Measurements from ENCODE around the gene CTPS1. TPM values are rescaled to one million over a fixed set of nuclear protein-coding genes. Genes with fewer than 3 reads are reported as not detected.

The CTPS1 gene
- total and polyA plus RNA-seq, 9 donors: 12.3 to 24.8 (median 21.0) TPM

GRCh38 chr1:41033272-41033671 is 53.8 kb downstream of the CTPS1 start:
- Histone ChIP-seq H3K4me3 (ENCODE audit: low read length) (no peak overlapping the region), H3K9me3 (replicated peaks; ENCODE audit: control insufficient read depth, low read depth, low read length) (no peaks in the 10 kb centered on the region), H3K27ac (ENCODE audit: low read length) (no peak overlapping the region), H3K4me1 (ENCODE audit: control insufficient read depth, insufficient read depth, low read length) (no peaks in the 10 kb centered on the region), H3K27me3 (ENCODE audit: control insufficient read depth, insufficient read depth, low read length) (no peaks in the 10 kb centered on the region), H3K36me3 (ENCODE audit: control insufficient read depth, insufficient read depth, low read length) (peaks cover 69% of the 10 kb centered on the region)
- no CpG with 5 or more reads among the region's 3 CpGs for WGBS (ENCODE audit: insufficient coverage)
- no peak for DNase-seq

GRCh38 chr1:41037116-41037903 is 57.8 kb downstream of the CTPS1 start:
- Histone ChIP-seq H3K4me1 (ENCODE audit: control insufficient read depth, insufficient read depth, low read length) (no peaks in the 10 kb centered on the region), H3K27ac (ENCODE audit: low read length) (no peak overlapping the region), H3K4me3 (ENCODE audit: low read length) (no peak overlapping the region), H3K36me3 (ENCODE audit: control insufficient read depth, insufficient read depth, low read length) (peaks cover 76% of the 10 kb centered on the region), H3K27me3 (ENCODE audit: control insufficient read depth, insufficient read depth, low read length) (no peaks in the 10 kb centered on the region), H3K9me3 (replicated peaks; ENCODE audit: control insufficient read depth, low read depth, low read length) (no peaks in the 10 kb centered on the region)
- 97% methylated on average over 3 of the region's 3 CpGs for WGBS (ENCODE audit: insufficient coverage)
- no peak for DNase-seq

- Histone ChIP-seq H3K9me3 (replicated peaks; ENCODE audit: control insufficient read depth, low read depth, low read length) (no peaks in the 10 kb centered on the region), H3K36me3 (ENCODE audit: control insufficient read depth, insufficient read depth, low read length) (peaks cover 73% of the 10 kb centered on the region), H3K27me3 (ENCODE audit: control insufficient read depth, insufficient read depth, low read length) (no peaks in the 10 kb centered on the region), H3K4me3 (ENCODE audit: low read length) (no peak overlapping the region), H3K4me1 (ENCODE audit: control insufficient read depth, insufficient read depth, low read length) (no peaks in the 10 kb centered on the region), H3K27ac (ENCODE audit: low read length) (no peak overlapping the region)
- no CpG with 5 or more reads among the region's 5 CpGs for WGBS (ENCODE audit: insufficient coverage)
- no peak for DNase-seq
These were observed 58.6 kb downstream of the CTPS1 start for GRCh38 chr1:41038110-41038509.

DNA sequence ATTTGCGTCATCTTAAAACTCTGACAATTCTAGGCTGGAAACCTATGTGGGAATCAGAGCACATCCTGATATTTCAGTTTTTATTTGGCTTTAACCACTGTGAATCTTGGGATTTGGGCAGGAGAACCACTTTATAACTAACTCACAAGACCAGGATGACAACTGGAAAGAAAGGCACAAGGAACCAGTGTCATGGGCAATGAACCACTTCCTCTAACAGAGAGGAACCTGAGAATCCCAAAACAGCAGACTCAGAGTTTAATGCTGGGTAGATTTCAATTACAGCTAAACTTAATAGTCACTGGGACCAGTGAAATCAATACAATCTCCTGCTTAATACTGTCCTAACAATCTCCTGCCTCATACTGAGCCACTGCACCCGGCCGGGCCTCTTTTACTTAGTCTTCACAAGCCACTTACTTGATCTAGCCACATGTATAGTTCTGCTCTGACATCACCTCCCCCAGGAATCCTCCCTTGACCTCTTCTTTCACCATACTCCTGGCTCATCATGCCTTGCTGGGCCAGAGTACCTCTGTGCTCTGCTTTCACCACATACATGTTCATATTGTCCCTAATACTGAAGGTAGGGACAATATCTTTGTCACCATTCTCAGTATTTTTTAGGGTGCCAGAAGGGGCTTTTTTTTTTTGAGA is 62.2 kb downstream of the CTPS1 start:
- no peaks in the 10 kb centered on the region for H3K27me3 ChIP-seq (ENCODE audit: control insufficient read depth, insufficient read depth, low read length)
- H3K4me1 ChIP-seq (ENCODE audit: control insufficient read depth, insufficient read depth, low read length): peaks cover 5% of the 10 kb centered on the region
- peak; percentile 54 for DNase-seq
- H3K27ac ChIP-seq (ENCODE audit: low read length): no peak overlapping the region
- no peak overlapping the region for H3K4me3 ChIP-seq (ENCODE audit: low read length)
- peaks cover 69% of the 10 kb centered on the region for H3K36me3 ChIP-seq (ENCODE audit: control insufficient read depth, insufficient read depth, low read length)
- 79% methylated on average over 3 of the region's 3 CpGs for WGBS (ENCODE audit: insufficient coverage)
- H3K9me3 ChIP-seq (replicated peaks; ENCODE audit: control insufficient read depth, low read depth, low read length): no peaks in the 10 kb centered on the region

DNA sequence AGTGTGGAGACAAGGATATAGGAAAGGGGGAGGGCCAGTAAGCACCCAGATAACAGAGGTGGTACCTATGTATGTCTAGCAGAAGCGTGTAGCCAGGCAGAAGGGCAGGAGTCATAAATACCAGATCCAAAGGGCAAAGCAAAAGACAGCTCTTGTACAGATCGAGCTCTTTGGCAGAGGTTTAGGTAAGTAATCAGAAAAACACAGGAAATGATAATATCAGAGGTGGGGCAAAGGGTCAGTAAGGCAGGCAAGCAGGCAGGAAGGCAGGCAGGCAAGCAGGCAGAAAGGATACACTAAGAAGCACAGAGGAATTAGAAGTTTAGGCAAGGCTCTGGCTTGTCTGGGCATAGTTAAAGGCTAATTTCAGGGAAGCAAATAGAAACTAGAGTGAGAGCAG is 64.7 kb downstream of the CTPS1 start:
- Histone ChIP-seq H3K36me3 (ENCODE audit: control insufficient read depth, insufficient read depth, low read length) (peaks cover 70% of the 10 kb centered on the region), H3K4me3 (ENCODE audit: low read length) (no peak overlapping the region), H3K9me3 (replicated peaks; ENCODE audit: control insufficient read depth, low read depth, low read length) (no peaks in the 10 kb centered on the region), H3K4me1 (ENCODE audit: control insufficient read depth, insufficient read depth, low read length) (peaks cover 5% of the 10 kb centered on the region), H3K27ac (ENCODE audit: low read length) (no peak overlapping the region), H3K27me3 (ENCODE audit: control insufficient read depth, insufficient read depth, low read length) (no peaks in the 10 kb centered on the region)
- 74% methylated on average over 2 of the region's 2 CpGs for WGBS (ENCODE audit: insufficient coverage)
- no peak for DNase-seq

- peaks cover 5% of the 10 kb centered on the region for H3K4me1 ChIP-seq (ENCODE audit: control insufficient read depth, insufficient read depth, low read length)
- H3K36me3 ChIP-seq (ENCODE audit: control insufficient read depth, insufficient read depth, low read length): peaks cover 67% of the 10 kb centered on the region
- DNase-seq: peak; percentile 72
- no peak overlapping the region for H3K4me3 ChIP-seq (ENCODE audit: low read length)
- WGBS (ENCODE audit: insufficient coverage): 51% methylated on average over 2 of the region's 5 CpGs
- H3K9me3 ChIP-seq (replicated peaks; ENCODE audit: control insufficient read depth, low read depth, low read length): no peaks in the 10 kb centered on the region
- no peaks in the 10 kb centered on the region for H3K27me3 ChIP-seq (ENCODE audit: control insufficient read depth, insufficient read depth, low read length)
- H3K27ac ChIP-seq (ENCODE audit: low read length): peak overlapping the region; percentile 59
These were observed 66.2 kb downstream of the CTPS1 start for GRCh38 chr1:41045740-41046139.

DNA sequence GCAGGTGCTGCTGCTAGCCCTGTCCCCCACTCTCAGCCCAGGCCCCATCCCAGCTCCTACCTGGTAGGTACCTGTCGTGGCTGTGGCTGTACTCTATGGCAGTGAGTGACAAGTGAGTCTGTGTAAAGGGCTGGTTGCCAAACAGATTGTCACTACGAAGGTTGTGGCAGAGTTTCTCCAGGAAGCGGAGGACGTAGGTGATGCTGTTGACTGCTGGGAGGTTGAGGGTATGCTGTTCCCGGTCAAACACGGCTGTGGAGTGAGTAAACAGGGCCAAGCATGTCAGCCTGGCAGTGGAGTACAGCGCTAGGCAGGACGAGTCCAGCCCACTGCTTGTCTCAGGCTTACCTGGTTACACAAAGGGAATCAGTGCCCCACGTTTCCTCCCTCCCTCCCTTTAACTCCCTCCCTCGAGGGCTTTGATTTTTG is 66.9 kb downstream of the CTPS1 start:
- Histone ChIP-seq H3K27me3 (ENCODE audit: control insufficient read depth, insufficient read depth, low read length) (no peaks in the 10 kb centered on the region), H3K9me3 (replicated peaks; ENCODE audit: control insufficient read depth, low read depth, low read length) (no peaks in the 10 kb centered on the region), H3K4me1 (ENCODE audit: control insufficient read depth, insufficient read depth, low read length) (peaks cover 5% of the 10 kb centered on the region), H3K4me3 (ENCODE audit: low read length) (no peak overlapping the region), H3K27ac (ENCODE audit: low read length) (peak overlapping the region; percentile 59), H3K36me3 (ENCODE audit: control insufficient read depth, insufficient read depth, low read length) (peaks cover 64% of the 10 kb centered on the region)
- 77% methylated on average over 8 of the region's 10 CpGs for WGBS (ENCODE audit: insufficient coverage)
- no peak for DNase-seq

DNA sequence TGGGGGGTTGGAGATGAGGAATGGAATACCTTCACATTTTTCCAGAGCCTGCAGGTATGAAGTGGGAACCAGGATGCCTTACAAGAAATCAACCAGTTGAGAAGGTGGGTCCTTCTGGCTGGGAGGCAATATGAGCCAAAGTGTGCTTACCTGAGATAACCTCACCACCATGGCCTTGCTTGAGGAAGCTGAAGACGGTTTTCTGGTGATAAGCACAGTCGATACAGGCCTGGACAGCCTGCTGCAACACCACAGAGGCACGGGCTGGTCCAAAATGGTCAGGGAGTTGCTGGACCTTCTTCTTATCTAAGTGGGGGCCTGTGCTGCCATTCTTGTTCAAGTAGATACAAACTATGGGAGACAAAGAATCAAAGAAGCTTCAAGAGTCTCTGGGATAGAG is 69.0 kb downstream of the CTPS1 start:
- WGBS (ENCODE audit: insufficient coverage): 100% methylated on average over 2 of the region's 3 CpGs
- Histone ChIP-seq H3K27ac (ENCODE audit: low read length) (no peak overlapping the region), H3K27me3 (ENCODE audit: control insufficient read depth, insufficient read depth, low read length) (no peaks in the 10 kb centered on the region), H3K4me3 (ENCODE audit: low read length) (no peak overlapping the region), H3K4me1 (ENCODE audit: control insufficient read depth, insufficient read depth, low read length) (peaks cover 5% of the 10 kb centered on the region), H3K36me3 (ENCODE audit: control insufficient read depth, insufficient read depth, low read length) (peaks cover 55% of the 10 kb centered on the region), H3K9me3 (replicated peaks; ENCODE audit: control insufficient read depth, low read depth, low read length) (no peaks in the 10 kb centered on the region)
- no peak for DNase-seq

GRCh38 chr1:41051022-41051421 is 71.5 kb downstream of the CTPS1 start:
- Histone ChIP-seq H3K27ac (ENCODE audit: low read length) (no peak overlapping the region), H3K4me3 (ENCODE audit: low read length) (no peak overlapping the region), H3K9me3 (replicated peaks; ENCODE audit: control insufficient read depth, low read depth, low read length) (no peaks in the 10 kb centered on the region), H3K4me1 (ENCODE audit: control insufficient read depth, insufficient read depth, low read length) (no peaks in the 10 kb centered on the region), H3K27me3 (ENCODE audit: control insufficient read depth, insufficient read depth, low read length) (no peaks in the 10 kb centered on the region), H3K36me3 (ENCODE audit: control insufficient read depth, insufficient read depth, low read length) (peaks cover 39% of the 10 kb centered on the region)
- no peak for DNase-seq
- WGBS (ENCODE audit: insufficient coverage): no CpG with 5 or more reads among the region's 1 CpG

DNA sequence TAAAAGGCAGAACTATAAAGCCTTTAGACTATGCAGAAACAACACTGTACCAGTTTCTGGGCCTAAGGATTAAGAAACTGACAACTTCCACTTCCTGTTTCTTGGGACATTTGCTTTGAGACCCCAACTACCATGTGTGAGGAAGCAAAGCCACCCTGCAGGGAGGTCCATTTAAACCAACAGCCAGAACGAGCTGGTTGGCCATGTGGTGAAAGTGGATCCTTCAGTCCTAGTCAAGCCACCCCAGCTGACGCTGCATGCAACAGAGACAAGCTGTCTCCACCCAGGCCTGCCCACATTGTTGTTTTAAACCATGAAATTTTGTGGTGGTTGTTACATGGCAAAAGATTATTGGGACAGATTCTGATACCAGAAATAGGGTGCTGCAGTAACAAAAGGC is 73.8 kb downstream of the CTPS1 start:
- Histone ChIP-seq H3K9me3 (replicated peaks; ENCODE audit: control insufficient read depth, low read depth, low read length) (no peaks in the 10 kb centered on the region), H3K4me1 (ENCODE audit: control insufficient read depth, insufficient read depth, low read length) (no peaks in the 10 kb centered on the region), H3K27me3 (ENCODE audit: control insufficient read depth, insufficient read depth, low read length) (no peaks in the 10 kb centered on the region), H3K4me3 (ENCODE audit: low read length) (no peak overlapping the region), H3K27ac (ENCODE audit: low read length) (no peak overlapping the region), H3K36me3 (ENCODE audit: control insufficient read depth, insufficient read depth, low read length) (peaks cover 23% of the 10 kb centered on the region)
- peak; percentile 38 for DNase-seq
- WGBS (ENCODE audit: insufficient coverage): 0% methylated on average over 1 of the region's 2 CpGs

Measured in muscle of leg (tissue), 11 donors.